DOHH2 (cell line): ENCODE data around the gene DIS3L2.

ENCODE experiments used
- H3F3A ChIP-seq: fragments of 200-600 bp; sonication (generic), shearing (Covaris generic); 2 replicates; pipeline ENCODE4 v1.6.0; 2016; ENCODE audit warnings: antibody characterized with exemption, mild to moderate bottlenecking; ENCODE audit not compliant: control insufficient read depth, insufficient read depth
- H3K27ac ChIP-seq: fragments of 200-600 bp; sonication (generic); 2 replicates; pipeline ENCODE4 v1.5.1; 2014; ENCODE audit warnings: low read depth, mild to moderate bottlenecking, low read length, moderate library complexity
- H3K27me3 ChIP-seq: fragments of 200-600 bp; sonication (generic); 2 replicates; pipeline ENCODE4 v1.6.1; 2014; ENCODE audit warnings: mild to moderate bottlenecking, low read length, mixed read lengths; ENCODE audit not compliant: control insufficient read depth
- H3K36me3 ChIP-seq: fragments of 200-600 bp; sonication (generic); 2 replicates; pipeline ENCODE4 v1.6.1; 2014; ENCODE audit warnings: mild to moderate bottlenecking, low read length, moderate library complexity, mixed read lengths; ENCODE audit not compliant: control insufficient read depth
- H3K4me1 ChIP-seq: fragments of 200-600 bp; sonication (generic); 2 replicates; pipeline ENCODE4 v1.6.1; 2014; ENCODE audit warnings: mild to moderate bottlenecking, low read length, mixed read lengths; ENCODE audit not compliant: control insufficient read depth
- H3K4me2 ChIP-seq: fragments of 200-600 bp; sonication (generic); 2 replicates; pipeline ENCODE4 v1.6.0; 2014; ENCODE audit warnings: mild to moderate bottlenecking, low read length, moderate library complexity
- H3K4me3 ChIP-seq: fragments of 200-600 bp; sonication (generic); 2 replicates; pipeline ENCODE4 v1.5.1; 2014; ENCODE audit warnings: mild to moderate bottlenecking, low read length, mixed read lengths
- H3K79me2 ChIP-seq: fragments of 200-600 bp; sonication (generic); 2 replicates; pipeline ENCODE4 v1.6.1; 2014; ENCODE audit warnings: mild to moderate bottlenecking, low read length, mixed read lengths; ENCODE audit not compliant: control insufficient read depth
- H3K9me2 ChIP-seq: fragments of 200-600 bp; sonication (generic); replicated peaks from 2 replicates; pipeline ENCODE4 v1.6.1; 2014; ENCODE audit warnings: mild to moderate bottlenecking, low read length, mixed read lengths; ENCODE audit not compliant: control insufficient read depth
- H3K9me3 ChIP-seq: fragments of 200-600 bp; sonication (generic); 2 replicates; pipeline ENCODE4 v1.6.1; 2014; ENCODE audit warnings: antibody characterized with exemption, low read length, mixed read lengths; ENCODE audit not compliant: control insufficient read depth, insufficient read depth
- H4K20me1 ChIP-seq: fragments of 200-600 bp; sonication (generic); 2 replicates; pipeline ENCODE4 v1.6.0; 2014; ENCODE audit warnings: low read depth, mild to moderate bottlenecking, antibody characterized with exemption, low read length, moderate library complexity; ENCODE audit not compliant: control insufficient read depth, insufficient read depth
- EZH2phosphoT487 ChIP-seq: fragments of 200-600 bp; sonication (generic); IDR thresholded peaks from 2 replicates; pipeline ENCODE4 v1.6.1; 2017; ENCODE audit warnings: borderline replicate concordance, mild to moderate bottlenecking, antibody characterized with exemption, low read length, moderate library complexity, mixed read lengths
- TF ChIP-seq, protein P1 (sequence below): fragments of 200-600 bp; sonication (generic); IDR thresholded peaks from one replicate; pipeline ENCODE4 v1.5.1; 2014; ENCODE audit warnings: antibody characterized with exemption, mild to moderate bottlenecking, low read depth, low read length; ENCODE audit not compliant: poor library complexity, severe bottlenecking

Gene DIS3L2

DNA sequence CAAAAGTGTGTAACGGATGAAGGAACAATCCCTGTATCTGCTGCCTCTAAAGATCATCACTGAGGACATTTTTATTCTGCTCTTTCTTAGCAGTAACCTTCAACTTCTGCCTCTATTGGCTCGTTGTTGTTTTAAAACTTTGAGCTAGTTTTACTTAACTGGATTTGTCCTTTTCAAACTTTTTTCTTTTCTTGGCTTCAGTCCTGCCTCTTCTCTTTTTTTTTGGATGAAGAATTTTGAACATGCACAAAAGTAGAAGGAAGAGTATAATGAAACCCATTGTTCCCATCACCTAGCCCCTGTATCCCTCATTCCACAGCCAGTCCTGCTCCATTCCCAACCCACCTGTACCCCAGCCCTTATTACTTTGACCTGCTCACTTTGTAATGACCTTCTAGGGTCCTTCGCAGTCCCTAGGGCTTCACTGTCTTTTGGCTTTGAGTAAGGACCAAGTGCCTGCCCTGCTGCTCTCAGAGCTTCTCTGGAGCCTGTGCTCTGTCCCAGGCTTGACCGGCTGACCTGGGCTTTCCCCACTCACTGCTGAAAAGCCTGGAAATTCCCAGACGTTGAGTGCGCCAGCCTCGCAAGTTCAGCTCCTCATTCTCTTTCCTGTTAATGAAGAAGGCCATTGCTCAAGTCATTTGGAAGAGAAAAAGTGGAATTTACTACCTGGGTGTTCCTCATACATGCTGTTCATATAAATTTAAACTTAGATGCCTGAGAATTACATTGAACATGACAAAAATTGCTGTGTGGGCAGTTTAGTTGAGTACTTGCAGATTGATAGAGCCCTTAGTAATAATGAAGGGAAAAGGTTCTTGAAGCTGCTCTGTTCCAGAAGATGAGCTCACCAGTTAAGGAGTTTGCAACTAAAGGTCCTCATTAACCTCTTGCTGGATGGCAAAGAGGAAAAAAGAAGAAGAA, 267.7 kb downstream of the DIS3L2 start:
- H3K36me3 ChIP-seq = no peaks in the 10 kb centered on the region
- H3F3A ChIP-seq = no peaks in the 10 kb centered on the region
- no peak for TF ChIP-seq EZH2phosphoT487
- TF ChIP-seq, protein P1, sequence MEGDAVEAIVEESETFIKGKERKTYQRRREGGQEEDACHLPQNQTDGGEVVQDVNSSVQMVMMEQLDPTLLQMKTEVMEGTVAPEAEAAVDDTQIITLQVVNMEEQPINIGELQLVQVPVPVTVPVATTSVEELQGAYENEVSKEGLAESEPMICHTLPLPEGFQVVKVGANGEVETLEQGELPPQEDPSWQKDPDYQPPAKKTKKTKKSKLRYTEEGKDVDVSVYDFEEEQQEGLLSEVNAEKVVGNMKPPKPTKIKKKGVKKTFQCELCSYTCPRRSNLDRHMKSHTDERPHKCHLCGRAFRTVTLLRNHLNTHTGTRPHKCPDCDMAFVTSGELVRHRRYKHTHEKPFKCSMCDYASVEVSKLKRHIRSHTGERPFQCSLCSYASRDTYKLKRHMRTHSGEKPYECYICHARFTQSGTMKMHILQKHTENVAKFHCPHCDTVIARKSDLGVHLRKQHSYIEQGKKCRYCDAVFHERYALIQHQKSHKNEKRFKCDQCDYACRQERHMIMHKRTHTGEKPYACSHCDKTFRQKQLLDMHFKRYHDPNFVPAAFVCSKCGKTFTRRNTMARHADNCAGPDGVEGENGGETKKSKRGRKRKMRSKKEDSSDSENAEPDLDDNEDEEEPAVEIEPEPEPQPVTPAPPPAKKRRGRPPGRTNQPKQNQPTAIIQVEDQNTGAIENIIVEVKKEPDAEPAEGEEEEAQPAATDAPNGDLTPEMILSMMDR = no peak
- no peaks in the 10 kb centered on the region for H3K27me3 ChIP-seq
- no peak overlapping the region for H3K27ac ChIP-seq
- H3K9me3 ChIP-seq = no peaks in the 10 kb centered on the region
- no peaks in the 10 kb centered on the region for H3K4me1 ChIP-seq
- H3K4me3 ChIP-seq = no peak overlapping the region
- no peaks in the 10 kb centered on the region for H3K79me2 ChIP-seq
- H3K9me2 ChIP-seq = no peaks in the 10 kb centered on the region
- H4K20me1 ChIP-seq = no peaks in the 10 kb centered on the region
- no peak overlapping the region for H3K4me2 ChIP-seq

GRCh38 chr2:232229911-232230310, 268.4 kb downstream of the DIS3L2 start:
- H3K4me2 ChIP-seq = no peak overlapping the region

GRCh38 chr2:232230560-232230959, 269.0 kb downstream of the DIS3L2 start:
- TF ChIP-seq EZH2phosphoT487 = no peak
- TF ChIP-seq, protein P1 = peak; percentile 63

More at GRCh38 chr2:232229911-232230310, 268.4 kb downstream of the DIS3L2 start:
- Histone ChIP-seq H3K36me3 (no peaks in the 10 kb centered on the region), H3K9me3 (no peaks in the 10 kb centered on the region), H3K4me1 (no peaks in the 10 kb centered on the region), H3K9me2 (no peaks in the 10 kb centered on the region), H3K4me3 (no peak overlapping the region), H3K27me3 (no peaks in the 10 kb centered on the region), H4K20me1 (no peaks in the 10 kb centered on the region), H3K27ac (no peak overlapping the region), H3F3A (no peaks in the 10 kb centered on the region), H3K79me2 (no peaks in the 10 kb centered on the region)
- TF ChIP-seq, protein P1 = no peak
- TF ChIP-seq EZH2phosphoT487 = no peak

More at GRCh38 chr2:232230560-232230959, 269.0 kb downstream of the DIS3L2 start:
- no peaks in the 10 kb centered on the region for H3K4me1 ChIP-seq
- no peaks in the 10 kb centered on the region for H3K9me3 ChIP-seq
- no peaks in the 10 kb centered on the region for H3F3A ChIP-seq
- no peak overlapping the region for H3K4me2 ChIP-seq
- no peaks in the 10 kb centered on the region for H3K36me3 ChIP-seq
- no peaks in the 10 kb centered on the region for H3K27me3 ChIP-seq
- no peaks in the 10 kb centered on the region for H4K20me1 ChIP-seq
- no peak overlapping the region for H3K27ac ChIP-seq
- H3K79me2 ChIP-seq = no peaks in the 10 kb centered on the region
- H3K4me3 ChIP-seq = no peak overlapping the region
- no peaks in the 10 kb centered on the region for H3K9me2 ChIP-seq
